Coronary artery (tissue), 2 donors: ENCODE data around the gene UBAP2.

Source experiments
- DNase-seq: peaks from one replicate; pipeline ENCODE4 v3.0.0-alpha.2; 2017; ENCODE audit warnings: low spot score
- H3K27ac ChIP-seq, 2 donors: fragments of 200-600 bp; sonication (generic); one replicate each; pipeline ENCODE4 v1.5.1; 2016 to 2019
- H3K4me3 ChIP-seq: fragments of 200-600 bp; sonication (generic); 2 replicates; pipeline ENCODE4 v1.5.1; 2016; ENCODE audit warnings: mild to moderate bottlenecking, moderate library complexity
- TF ChIP-seq, protein P1 (sequence below): fragments of 200-600 bp; sonication (generic); IDR thresholded peaks from one replicate; pipeline ENCODE4 v1.5.1; 2019; ENCODE audit warnings: antibody characterized with exemption

The UBAP2 gene

GRCh38 chr9:34087370-34087769 lies 38.7 kb upstream of the UBAP2 start:
- Histone ChIP-seq H3K27ac (peak overlapping the region; percentile 68 to 82), H3K4me3 (no peak overlapping the region)
- TF ChIP-seq, protein P1, sequence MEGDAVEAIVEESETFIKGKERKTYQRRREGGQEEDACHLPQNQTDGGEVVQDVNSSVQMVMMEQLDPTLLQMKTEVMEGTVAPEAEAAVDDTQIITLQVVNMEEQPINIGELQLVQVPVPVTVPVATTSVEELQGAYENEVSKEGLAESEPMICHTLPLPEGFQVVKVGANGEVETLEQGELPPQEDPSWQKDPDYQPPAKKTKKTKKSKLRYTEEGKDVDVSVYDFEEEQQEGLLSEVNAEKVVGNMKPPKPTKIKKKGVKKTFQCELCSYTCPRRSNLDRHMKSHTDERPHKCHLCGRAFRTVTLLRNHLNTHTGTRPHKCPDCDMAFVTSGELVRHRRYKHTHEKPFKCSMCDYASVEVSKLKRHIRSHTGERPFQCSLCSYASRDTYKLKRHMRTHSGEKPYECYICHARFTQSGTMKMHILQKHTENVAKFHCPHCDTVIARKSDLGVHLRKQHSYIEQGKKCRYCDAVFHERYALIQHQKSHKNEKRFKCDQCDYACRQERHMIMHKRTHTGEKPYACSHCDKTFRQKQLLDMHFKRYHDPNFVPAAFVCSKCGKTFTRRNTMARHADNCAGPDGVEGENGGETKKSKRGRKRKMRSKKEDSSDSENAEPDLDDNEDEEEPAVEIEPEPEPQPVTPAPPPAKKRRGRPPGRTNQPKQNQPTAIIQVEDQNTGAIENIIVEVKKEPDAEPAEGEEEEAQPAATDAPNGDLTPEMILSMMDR: no peak
- no peak for DNase-seq

GRCh38 chr9:34086864-34087263 lies 38.2 kb upstream of the UBAP2 start:
- H3K27ac ChIP-seq: peak overlapping the region; percentile 68 to 82
- no peak for DNase-seq
- no peak overlapping the region for H3K4me3 ChIP-seq
- TF ChIP-seq, protein P1: no peak

- DNase-seq: no peak
- Histone ChIP-seq H3K27ac (peak overlapping the region; percentile 82 to 91), H3K4me3 (no peak overlapping the region)
- TF ChIP-seq, protein P1: no peak
Measured at GRCh38 chr9:34085581-34086500, 37.2 kb upstream of the UBAP2 start.

DNA sequence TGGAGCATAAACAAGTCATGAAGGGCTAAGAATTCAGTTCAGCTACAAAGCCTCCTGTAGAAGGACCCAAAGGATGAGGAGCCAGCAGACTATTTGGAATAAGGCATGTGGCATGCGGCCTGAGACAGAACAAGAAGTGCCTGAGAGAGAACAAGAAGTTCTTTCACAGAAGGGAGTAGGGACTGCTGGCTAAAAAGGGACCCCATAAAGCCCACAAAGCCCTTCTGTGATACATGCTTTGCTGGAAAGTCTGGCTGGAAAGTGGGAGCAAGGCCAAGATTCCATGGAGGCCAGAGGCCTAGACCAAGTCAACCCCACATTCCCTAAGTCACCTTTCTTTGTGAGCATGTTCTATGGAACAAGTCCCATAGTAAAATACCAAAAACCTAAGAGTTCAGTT lies 35.9 kb upstream of the UBAP2 start:
- Histone ChIP-seq H3K27ac (peak overlapping the region; percentile 82 to 91), H3K4me3 (no peak overlapping the region)
- TF ChIP-seq, protein P1: no peak
- peak; percentile 82 for DNase-seq

DNA sequence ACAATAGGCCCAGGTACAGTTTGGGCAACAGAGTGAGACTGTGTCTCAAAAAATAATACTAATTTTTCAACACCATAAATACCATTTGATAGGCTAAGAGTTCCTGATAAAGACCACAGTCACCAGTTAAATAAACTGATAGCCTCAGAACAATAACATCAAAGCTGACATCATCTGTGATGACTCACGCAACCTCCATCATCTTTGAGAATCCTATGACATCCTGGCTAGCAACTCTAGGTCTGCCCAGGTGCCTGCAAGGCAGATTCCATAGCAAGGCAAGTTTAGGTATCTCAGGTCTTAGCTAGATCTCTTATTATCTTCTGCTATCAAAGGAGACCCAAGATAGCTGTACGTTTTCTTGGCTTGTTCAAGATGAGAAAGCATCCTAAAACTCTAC lies 30.5 kb upstream of the UBAP2 start:
- no peak for DNase-seq
- no peak overlapping the region for H3K27ac ChIP-seq
- H3K4me3 ChIP-seq: no peak overlapping the region
- TF ChIP-seq, protein P1: no peak

GRCh38 chr9:34072868-34073590 lies 24.3 kb upstream of the UBAP2 start:
- Histone ChIP-seq H3K27ac (no peak overlapping the region), H3K4me3 (no peak overlapping the region)
- TF ChIP-seq, protein P1: no peak
- DNase-seq: no peak
